A549 (cell line): ENCODE results near the gene PTPN23.

ENCODE experiments used
- CHD4 ChIP-seq: fragments of 200-600 bp; sonication (generic); IDR thresholded peaks from 2 replicates; pipeline ENCODE4 v1.6.1; 2016; ENCODE audit warnings: antibody characterized with exemption, mild to moderate bottlenecking, borderline replicate concordance
- CTCF ChIP-seq: fragments of >200 bp; sonication (Bioruptor Twin); formaldehyde crosslinking; IDR thresholded peaks from 3 replicates; pipeline ENCODE4 v1.5.1; 2016
- FOSL2 ChIP-seq, 2 experiments: fragments of 450-650 bp in 1 of 2; fragments of >200 bp in 1 of 2; sonication (Bioruptor Twin) in 1 of 2; formaldehyde crosslinking; IDR thresholded peaks; 2 replicates each; pipeline versions ENCODE4 v1.5.0 to v1.6.1; 2016 to 2020; ENCODE audit warnings: mild to moderate bottlenecking in 1 of 2, moderate library complexity in 1 of 2
- MAZ ChIP-seq: fragments of 150-350 bp; IDR thresholded peaks from 2 replicates; pipeline ENCODE4 v1.6.1; 2014; ENCODE audit warnings: antibody characterized with exemption, low read depth, low read length, borderline replicate concordance
- SMC3 ChIP-seq: fragments of >200 bp; sonication (Bioruptor Twin); formaldehyde crosslinking; IDR thresholded peaks from 3 replicates; pipeline ENCODE4 v1.6.1; 2018; ENCODE audit warnings: inconsistent platforms

- TF ChIP-seq CTCF (no peak), MAZ (no peak), FOSL2 (IDR thresholded peaks at IDR 0.05) (no peak), FOSL2 (CRISPR knock-in tag; IDR thresholded peaks at IDR 0.05) (no peak), SMC3 (no peak), CHD4 (no peak)
Measured at GRCh38 chr3:47343471-47343971, 37.3 kb upstream of the PTPN23 start.
